IgD-negative memory B cell (primary cell): ENCODE results near the gene SERHL2. TPM values are rescaled to one million over a fixed set of nuclear protein-coding genes. Genes with fewer than 3 reads are reported as not detected.
"Not testable (repeated sequence)": the region's sequence is repeated elsewhere in the genome, so short reads cannot be mapped to it uniquely, and the experiment has no call there.

Experiments
- H3K27ac Mint-ChIP-seq, 3 donors: one replicate each; pipeline ENCODE4 v1.8.0; 2020 to 2022; ENCODE audit warnings: mild to moderate bottlenecking in 3 of 3, mixed read lengths in 3 of 3, moderate library complexity in 1 of 3
- H3K27me3 Mint-ChIP-seq: one replicate; pipeline ENCODE4 v1.8.0; 2021; ENCODE audit warnings: mixed read lengths
- H3K36me3 Mint-ChIP-seq: one replicate; pipeline ENCODE4 v1.8.0; 2020; ENCODE audit warnings: mild to moderate bottlenecking, mixed read lengths
- H3K4me1 Mint-ChIP-seq, 3 donors: one replicate each; pipeline ENCODE4 v1.8.0; 2020 to 2022; ENCODE audit warnings: mixed read lengths in 3 of 3, mild to moderate bottlenecking in 1 of 3
- H3K4me3 Mint-ChIP-seq, 4 donors: one replicate each; pipeline ENCODE4 v1.8.0; 2020 to 2022; ENCODE audit warnings: mild to moderate bottlenecking in 4 of 4, mixed read lengths in 4 of 4, moderate library complexity in 3 of 4
- H3K9me3 Mint-ChIP-seq, 3 donors: one replicate each; pipeline ENCODE4 v1.8.0; 2020 to 2021; ENCODE audit warnings: mixed read lengths in 3 of 3, mild to moderate bottlenecking in 1 of 3
- polyA plus RNA-seq: library from polyadenylated mRNA; unstranded; fragments of 300-500 nt; fragmentation: Illumina TruSeq; gene quantifications from one replicate; pipeline ENCODE4 v1.2.3, GENCODE V29; 2021

The SERHL2 gene
- polyA plus RNA-seq, 1 donor from 2014 or later, result 4.5 TPM

DNA sequence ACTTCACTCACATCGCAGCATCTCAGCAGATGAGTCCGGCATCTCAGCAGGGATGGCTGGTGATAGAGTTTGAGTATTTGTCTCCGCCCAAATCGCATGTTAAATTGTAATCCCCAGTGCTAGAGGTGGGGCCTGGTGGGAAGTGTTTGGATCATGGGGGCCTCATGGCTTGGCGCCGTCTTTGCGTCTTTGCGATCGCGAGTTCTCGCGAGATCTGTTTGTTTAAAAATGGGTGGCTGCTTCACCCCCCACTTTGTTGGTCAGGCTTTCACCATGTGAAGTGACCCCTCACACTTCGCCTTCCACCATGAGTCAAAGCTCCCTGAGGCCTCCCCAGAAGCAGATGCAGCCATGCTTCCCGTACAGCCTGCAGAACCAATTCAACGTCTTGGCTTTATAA, 31.2 kb upstream of the SERHL2 start:
- H3K27ac Mint-ChIP-seq, result peak overlapping the region in 1 of 3 donors; percentile 64
- no peaks in the 10 kb centered on the region for H3K9me3 Mint-ChIP-seq
- no peaks in the 10 kb centered on the region for H3K27me3 Mint-ChIP-seq
- peak overlapping the region in 2 of 4 donors; percentile 29 to 58 for H3K4me3 Mint-ChIP-seq
- H3K4me1 Mint-ChIP-seq, result peaks cover 6 to 15% (median 9%) of the 10 kb centered on the region in 3 donors
- no peaks in the 10 kb centered on the region for H3K36me3 Mint-ChIP-seq

DNA sequence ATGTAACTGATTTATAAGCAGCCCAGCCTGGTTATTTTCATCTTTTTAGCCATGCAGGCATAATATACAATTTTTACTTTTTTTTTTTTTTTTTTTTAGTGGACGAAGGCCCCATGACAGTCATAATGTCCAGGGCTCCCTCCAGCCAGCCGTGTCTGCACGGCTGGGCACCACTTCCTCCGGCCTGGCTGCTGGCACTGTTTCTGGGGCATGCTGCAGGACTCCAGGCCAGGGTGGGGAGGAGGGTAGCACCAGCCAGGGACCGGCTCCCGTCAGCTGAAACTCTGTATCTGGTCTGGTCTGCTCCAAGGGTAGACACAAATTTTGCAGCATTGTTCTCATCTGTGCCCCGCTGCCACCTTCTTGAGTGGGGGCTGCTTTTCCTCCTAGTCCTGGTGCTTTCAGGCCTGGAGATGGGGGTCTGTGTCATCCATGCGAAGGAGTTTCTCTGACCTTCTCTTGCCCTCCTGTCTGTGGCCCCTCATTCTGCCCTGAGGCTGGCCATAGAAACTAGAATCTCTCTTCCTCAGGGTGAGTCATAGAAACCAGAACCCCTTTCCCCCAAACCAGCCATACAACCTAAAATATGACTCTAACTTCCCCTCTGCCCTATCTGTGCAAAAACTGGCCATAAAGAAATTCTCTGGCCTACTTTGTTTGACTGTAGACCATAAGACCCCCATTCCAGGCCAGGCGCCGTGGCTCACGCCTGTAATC, 25.0 kb upstream of the SERHL2 start:
- peaks cover 5 to 22% (median 5%) of the 10 kb centered on the region in 3 donors for H3K4me1 Mint-ChIP-seq
- no peaks in the 10 kb centered on the region for H3K36me3 Mint-ChIP-seq
- H3K4me3 Mint-ChIP-seq, result peak overlapping the region in 2 of 4 donors; percentile 1 to 34
- H3K27ac Mint-ChIP-seq, result peak overlapping the region in 2 of 3 donors; percentile 51 to 76
- H3K27me3 Mint-ChIP-seq, result no peaks in the 10 kb centered on the region
- no peaks in the 10 kb centered on the region for H3K9me3 Mint-ChIP-seq

DNA sequence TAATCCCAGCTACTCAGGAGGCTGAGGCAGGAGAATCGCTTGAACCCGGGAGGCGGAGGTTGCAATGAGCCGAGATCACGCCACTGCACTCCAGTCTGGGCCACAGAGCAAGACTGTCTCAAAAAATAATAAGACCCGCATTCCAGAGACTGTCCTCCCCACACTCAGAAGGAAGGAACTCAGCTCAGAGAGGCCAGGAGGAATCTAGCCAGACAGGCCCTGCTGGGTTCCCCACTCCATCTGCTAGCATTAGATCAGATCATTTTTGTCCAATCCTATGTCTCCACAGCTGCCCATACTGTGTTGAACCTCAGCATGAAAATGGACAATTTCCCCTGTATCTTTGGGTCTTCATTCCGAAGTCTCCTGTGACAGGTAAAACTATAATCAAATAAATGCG, 24.3 kb upstream of the SERHL2 start:
- not testable (repeated sequence) for H3K9me3 Mint-ChIP-seq, H3K27me3 Mint-ChIP-seq, H3K36me3 Mint-ChIP-seq
- peak overlapping the region in 2 of 4 donors; percentile 28 to 34 for H3K4me3 Mint-ChIP-seq
- H3K27ac Mint-ChIP-seq, result peak overlapping the region in 2 of 3 donors; percentile 51 to 89
- H3K4me1 Mint-ChIP-seq, result peaks cover 5 to 26% (median 8%) of the 10 kb centered on the region in 3 donors

DNA sequence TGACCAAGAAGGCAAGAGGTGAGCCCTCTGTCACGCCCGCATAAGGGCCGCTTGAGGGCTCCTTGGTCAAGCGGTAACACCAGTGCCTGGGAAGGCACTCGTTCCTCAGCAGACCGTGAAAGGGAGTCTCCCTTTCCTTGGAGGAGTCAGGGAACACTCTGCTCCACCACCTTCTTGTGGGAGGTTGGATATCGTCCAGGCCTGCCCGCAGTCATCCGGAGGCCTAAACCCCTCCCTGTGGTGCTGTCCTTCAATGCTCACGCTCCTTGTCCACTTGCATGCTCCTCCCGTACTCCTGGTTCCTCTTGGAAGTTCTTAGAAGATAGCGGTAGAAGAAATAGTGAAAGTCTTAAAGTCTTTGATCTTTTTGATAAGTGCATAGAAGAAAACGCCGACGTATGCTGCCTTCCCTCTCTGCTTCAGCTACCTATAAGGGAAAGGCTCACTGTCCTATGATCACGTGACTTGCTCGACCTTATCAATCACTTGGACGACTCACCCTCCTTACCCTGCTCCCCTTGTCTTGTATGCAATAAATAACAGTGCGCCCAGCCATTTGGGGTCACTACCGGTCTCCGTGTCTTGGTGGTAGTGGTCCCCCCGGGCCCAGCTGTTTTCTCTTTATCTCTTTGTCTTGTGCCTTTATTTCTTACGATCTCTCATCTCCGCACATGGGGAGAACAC, 22.2 kb upstream of the SERHL2 start:
- H3K4me3 Mint-ChIP-seq, result peak overlapping the region in 2 of 4 donors; percentile 43 to 56
- peak overlapping the region in 1 of 3 donors; percentile 53 for H3K27ac Mint-ChIP-seq
- not testable (repeated sequence) for H3K27me3 Mint-ChIP-seq, H3K9me3 Mint-ChIP-seq, H3K36me3 Mint-ChIP-seq
- peaks cover 10 to 28% (median 13%) of the 10 kb centered on the region in 3 donors for H3K4me1 Mint-ChIP-seq

DNA sequence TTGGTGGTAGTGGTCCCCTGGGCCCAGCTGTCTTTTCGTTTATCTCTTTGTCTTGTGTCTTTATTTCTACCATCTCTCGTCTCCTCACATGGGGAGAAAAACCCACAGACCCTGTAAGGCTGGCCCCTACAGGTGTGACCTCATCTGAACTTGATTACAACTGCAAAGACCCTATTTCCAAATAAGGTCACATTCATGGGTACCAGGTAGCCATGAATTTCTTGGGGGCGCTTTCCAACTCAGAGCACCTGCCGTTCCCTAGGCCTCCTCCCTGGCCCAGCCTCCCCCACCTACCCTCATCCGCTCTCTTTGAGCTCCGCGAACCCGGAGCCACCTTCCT, 20.1 kb upstream of the SERHL2 start:
- peak overlapping the region; percentile 79 to 97 (median 90) for H3K27ac Mint-ChIP-seq
- H3K4me1 Mint-ChIP-seq, result peaks cover 24 to 43% (median 24%) of the 10 kb centered on the region in 3 donors
- peak overlapping the region; percentile 56 to 93 (median 86) for H3K4me3 Mint-ChIP-seq
- peaks cover 2% of the 10 kb centered on the region for H3K36me3 Mint-ChIP-seq
- H3K27me3 Mint-ChIP-seq, result no peaks in the 10 kb centered on the region
- no peaks in the 10 kb centered on the region for H3K9me3 Mint-ChIP-seq

DNA sequence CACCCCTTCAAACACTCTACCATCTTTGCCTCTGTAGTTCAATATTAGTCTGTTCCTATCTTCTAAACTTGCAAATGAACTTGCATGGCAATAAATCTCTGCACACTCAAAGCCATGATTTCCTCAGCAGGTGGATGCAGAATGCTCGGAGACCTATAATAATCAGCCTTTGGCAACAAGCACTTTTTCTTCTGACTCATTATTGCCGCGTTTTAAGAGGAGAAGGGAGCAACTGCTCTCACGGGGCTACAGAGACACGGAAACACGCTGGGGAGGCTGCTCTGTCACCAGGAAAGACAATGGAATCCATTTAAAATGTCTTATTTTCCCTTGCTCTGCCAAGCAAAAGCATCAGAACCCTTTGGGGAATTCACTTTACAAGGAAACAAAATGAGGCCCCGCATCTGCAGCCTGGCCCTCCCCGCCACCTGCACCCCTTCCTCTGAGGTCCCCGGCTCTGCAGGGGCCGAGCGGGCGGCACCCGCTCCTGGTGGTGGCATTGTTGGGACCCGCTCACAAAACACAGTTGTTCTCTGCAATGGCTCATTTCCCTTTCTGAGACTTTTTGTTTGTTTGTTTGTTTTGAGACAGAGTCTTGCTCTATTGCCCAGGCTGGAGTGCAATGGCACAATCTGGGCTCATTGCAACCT, 18.5 kb upstream of the SERHL2 start:
- H3K4me3 Mint-ChIP-seq, H3K27ac Mint-ChIP-seq, H3K27me3 Mint-ChIP-seq, H3K36me3 Mint-ChIP-seq, H3K9me3 Mint-ChIP-seq: not testable (repeated sequence)
- H3K4me1 Mint-ChIP-seq, result peaks cover 29 to 43% (median 29%) of the 10 kb centered on the region in 3 donors

DNA sequence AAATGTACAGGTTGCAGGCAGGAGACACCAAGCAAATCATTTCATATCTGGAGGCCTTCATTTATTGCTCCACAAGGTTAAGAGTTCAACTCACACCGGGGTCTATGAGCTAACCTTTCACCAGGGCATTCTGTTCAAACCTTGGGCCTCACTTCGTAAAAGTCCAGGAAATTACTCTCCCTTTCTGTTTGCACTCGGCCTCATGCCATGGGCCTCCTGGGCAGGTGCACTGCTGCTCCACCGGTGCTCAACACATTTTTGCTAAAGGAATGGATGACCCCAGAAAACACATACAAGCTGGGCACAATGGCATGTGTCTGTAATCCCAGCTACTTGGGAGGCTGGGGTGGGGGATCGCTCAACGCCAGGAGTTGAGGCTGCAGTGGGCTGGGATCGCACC, 17.6 kb upstream of the SERHL2 start:
- peak overlapping the region in 1 of 3 donors; percentile 96 for H3K27ac Mint-ChIP-seq
- H3K9me3 Mint-ChIP-seq, result no peaks in the 10 kb centered on the region
- peak overlapping the region in 2 of 4 donors; percentile 44 to 75 for H3K4me3 Mint-ChIP-seq
- peaks cover 29 to 46% (median 29%) of the 10 kb centered on the region in 3 donors for H3K4me1 Mint-ChIP-seq
- H3K27me3 Mint-ChIP-seq, result no peaks in the 10 kb centered on the region
- peaks cover 2% of the 10 kb centered on the region for H3K36me3 Mint-ChIP-seq

DNA sequence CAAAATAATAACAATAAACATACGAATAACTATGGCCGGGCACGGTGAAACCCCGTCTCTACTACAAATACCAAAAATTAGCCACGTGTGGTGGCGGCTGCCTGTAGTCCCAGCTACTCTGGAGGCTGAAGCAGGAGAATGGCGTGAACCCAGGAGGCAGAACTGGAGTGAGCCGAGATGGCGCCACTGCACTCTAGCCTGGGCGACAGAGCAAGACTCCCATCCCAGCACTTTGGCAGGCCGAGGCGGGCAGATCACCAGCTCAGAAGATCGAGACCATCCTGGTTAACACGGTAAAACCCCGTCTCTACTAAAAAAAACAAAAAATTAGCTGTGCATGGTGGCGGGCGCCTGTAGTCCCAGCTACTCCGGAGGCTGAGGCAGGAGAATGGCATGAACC, 17.1 kb upstream of the SERHL2 start:
- H3K27ac Mint-ChIP-seq, result peak overlapping the region; percentile 69 to 96 (median 91)
- peaks cover 29 to 46% (median 29%) of the 10 kb centered on the region in 3 donors for H3K4me1 Mint-ChIP-seq
- not testable (repeated sequence) for H3K9me3 Mint-ChIP-seq, H3K36me3 Mint-ChIP-seq, H3K27me3 Mint-ChIP-seq
- peak overlapping the region; percentile 34 to 91 (median 84) for H3K4me3 Mint-ChIP-seq

DNA sequence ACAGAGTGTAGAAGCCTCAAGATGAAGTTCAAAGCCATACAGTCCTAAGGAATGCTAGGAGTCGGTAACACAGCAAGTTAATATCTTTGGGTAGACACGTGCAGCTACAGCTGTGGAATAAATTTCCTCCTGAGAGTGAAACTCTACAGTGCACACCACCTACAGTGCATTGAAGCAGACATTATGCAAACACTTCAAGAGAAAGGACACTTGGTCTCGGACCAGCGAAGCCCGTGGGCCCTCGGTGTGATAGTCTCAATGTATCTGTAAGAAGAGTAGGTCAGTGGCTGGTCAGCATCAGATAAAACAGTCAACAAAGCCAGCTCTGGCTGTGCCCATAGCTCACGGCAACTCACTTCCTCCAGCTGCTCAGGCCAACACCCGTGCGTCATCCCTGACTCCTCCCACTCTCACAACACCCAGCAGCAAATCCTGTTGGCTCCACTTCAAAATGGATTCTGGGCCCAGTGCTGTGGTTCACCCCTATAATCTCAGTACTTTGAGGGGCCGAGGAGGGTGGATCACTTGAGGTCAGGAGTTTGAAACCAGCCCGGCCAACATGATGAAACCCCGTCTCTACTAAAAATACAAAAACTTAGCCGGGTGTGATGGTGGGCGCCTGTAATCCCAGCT, 16.4 kb upstream of the SERHL2 start:
- not testable (repeated sequence) for H3K36me3 Mint-ChIP-seq, H3K9me3 Mint-ChIP-seq, H3K27me3 Mint-ChIP-seq
- Mint-ChIP-seq H3K4me3 (peak overlapping the region; percentile 48 to 91 (median 84)), H3K4me1 (peaks cover 29 to 46% (median 29%) of the 10 kb centered on the region in 3 donors), H3K27ac (peak overlapping the region; percentile 69 to 96 (median 91))

DNA sequence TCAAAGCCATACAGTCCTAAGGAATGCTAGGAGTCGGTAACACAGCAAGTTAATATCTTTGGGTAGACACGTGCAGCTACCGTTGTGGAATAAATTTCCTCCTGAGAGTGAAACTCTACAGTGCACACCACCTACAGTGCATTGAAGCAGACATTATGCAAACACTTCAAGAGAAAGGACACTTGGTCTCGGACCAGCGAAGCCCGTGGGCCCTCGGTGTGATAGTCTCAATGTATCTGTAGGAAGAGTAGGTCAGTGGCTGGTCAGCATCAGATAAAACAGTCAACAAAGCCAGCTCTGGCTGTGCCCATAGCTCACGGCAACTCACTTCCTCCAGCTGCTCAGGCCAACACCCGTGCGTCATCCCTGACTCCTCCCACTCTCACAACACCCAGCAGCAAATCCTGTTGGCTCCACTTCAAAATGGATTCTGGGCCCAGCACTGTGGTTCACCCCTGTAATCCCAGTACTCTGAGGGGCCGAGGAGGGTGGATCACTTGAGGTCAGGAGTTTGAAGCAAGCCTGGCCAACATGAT, 14.5 kb upstream of the SERHL2 start:
- Mint-ChIP-seq H3K27ac (peak overlapping the region; percentile 82 to 97 (median 94)), H3K4me3 (peak overlapping the region in 3 of 4 donors; percentile 44 to 84 (median 60)), H3K4me1 (peaks cover 21 to 35% (median 24%) of the 10 kb centered on the region in 3 donors)
- not testable (repeated sequence) for H3K27me3 Mint-ChIP-seq, H3K9me3 Mint-ChIP-seq, H3K36me3 Mint-ChIP-seq

DNA sequence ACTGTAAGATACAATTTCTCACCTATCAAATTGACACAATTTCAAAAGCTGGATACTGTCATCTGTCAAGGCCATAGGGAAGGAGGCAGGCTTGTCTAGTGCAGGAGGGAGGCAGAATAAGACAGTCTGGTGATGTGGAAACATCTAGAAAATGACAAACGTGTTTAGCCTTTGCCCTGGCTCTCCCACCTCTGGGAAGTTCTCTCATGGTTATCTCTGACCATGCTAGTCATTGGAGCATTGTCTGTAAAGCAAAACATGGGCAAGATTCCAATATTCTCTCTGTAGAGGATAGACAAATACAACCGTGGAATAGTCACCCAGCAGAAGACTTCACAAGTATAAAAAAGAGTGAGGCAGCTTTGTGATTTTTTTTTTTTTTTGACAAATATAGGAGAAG, 9.1 kb upstream of the SERHL2 start:
- H3K4me3 Mint-ChIP-seq, result no peak overlapping the region
- H3K27ac Mint-ChIP-seq, result no peak overlapping the region
- H3K36me3 Mint-ChIP-seq, result no peaks in the 10 kb centered on the region
- peaks cover 4 to 16% (median 5%) of the 10 kb centered on the region in 3 donors for H3K4me1 Mint-ChIP-seq
- H3K9me3 Mint-ChIP-seq, result no peaks in the 10 kb centered on the region
- H3K27me3 Mint-ChIP-seq, result no peaks in the 10 kb centered on the region

DNA sequence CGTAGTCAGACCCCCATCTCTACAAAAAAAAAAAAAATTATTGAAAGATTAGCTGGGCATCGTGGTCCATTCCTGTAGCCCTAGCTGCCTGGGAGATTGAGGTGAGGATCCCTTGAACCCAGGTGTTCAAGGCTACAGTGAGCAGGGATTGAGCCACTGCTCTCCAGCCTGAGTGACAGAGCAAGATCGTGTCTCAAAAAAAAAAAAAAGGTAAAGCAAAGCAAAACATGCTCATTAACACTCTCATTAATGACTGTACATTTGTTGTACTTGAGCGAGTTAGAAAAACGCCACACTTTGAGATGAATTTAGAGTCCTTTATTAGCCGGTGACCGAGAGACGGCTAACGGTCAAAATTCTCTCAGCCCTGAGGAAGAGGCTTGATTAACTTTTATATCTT, 6.2 kb upstream of the SERHL2 start:
- Mint-ChIP-seq H3K4me3 (no peak overlapping the region), H3K27me3 (no peaks in the 10 kb centered on the region), H3K4me1 (peaks cover 18 to 23% (median 19%) of the 10 kb centered on the region in 3 donors), H3K9me3 (no peaks in the 10 kb centered on the region), H3K27ac (no peak overlapping the region), H3K36me3 (no peaks in the 10 kb centered on the region)

DNA sequence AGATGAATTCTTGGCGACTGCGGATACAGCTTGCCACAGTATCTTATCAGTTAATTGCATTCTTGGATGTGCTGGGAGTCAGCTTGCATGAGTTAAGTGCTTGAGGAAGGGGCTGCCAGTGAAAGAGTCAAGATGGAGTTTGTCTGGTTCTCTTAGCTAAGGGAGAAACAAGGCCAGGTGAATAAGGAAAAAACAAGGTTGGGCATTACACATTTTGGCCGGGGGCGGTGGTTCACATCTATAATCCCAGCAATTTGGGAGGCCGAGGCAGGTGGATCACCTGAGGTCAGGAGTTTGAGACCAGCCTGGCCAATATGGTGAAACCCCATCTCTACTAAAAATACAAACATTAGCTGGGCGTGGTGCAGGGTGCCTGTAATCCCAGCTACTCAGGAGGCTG, 5.6 kb upstream of the SERHL2 start:
- not testable (repeated sequence) for H3K9me3 Mint-ChIP-seq, H3K36me3 Mint-ChIP-seq, H3K27me3 Mint-ChIP-seq
- Mint-ChIP-seq H3K4me3 (peak overlapping the region in 1 of 4 donors; percentile 28), H3K27ac (peak overlapping the region in 1 of 3 donors; percentile 79), H3K4me1 (peaks cover 20 to 24% (median 24%) of the 10 kb centered on the region in 3 donors)

DNA sequence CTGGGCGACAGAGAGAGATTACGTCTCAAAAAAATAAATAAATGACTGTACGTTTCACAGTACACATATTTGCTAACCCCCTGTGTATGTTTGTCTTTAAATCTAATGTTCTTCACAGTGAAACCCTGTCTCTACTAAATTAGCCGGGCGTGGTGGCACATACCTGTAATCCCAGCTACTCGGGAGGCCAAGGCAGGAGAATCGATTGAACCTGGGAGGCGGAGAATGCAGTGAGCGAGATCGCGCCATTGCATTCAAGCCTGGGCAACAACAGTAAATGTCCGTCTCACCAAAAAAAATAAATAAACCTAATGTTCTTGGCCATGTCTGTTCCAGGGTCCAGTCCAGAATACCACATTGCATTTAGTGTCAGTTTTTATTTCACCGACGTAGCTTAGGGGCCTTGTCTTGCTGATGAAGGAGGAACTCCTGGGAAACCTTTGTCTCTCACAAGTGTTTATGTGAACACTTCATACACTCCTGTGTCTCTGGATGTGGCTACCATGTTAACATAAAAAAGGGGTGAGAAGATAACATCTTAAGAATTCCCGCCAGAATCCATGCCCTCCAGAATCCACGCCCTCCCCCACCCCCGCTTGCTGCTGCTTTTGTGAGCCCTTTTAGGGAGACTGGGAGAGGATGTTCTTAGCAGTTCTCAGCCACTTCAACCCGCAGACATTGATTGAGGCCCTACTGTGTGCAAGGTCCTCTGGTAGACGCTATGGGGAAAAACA, 5.0 kb upstream of the SERHL2 start:
- Mint-ChIP-seq H3K9me3 (no peaks in the 10 kb centered on the region), H3K27ac (peak overlapping the region; percentile 7 to 79 (median 34)), H3K4me3 (no peak overlapping the region), H3K4me1 (peaks cover 20 to 24% (median 24%) of the 10 kb centered on the region in 3 donors), H3K36me3 (no peaks in the 10 kb centered on the region), H3K27me3 (no peaks in the 10 kb centered on the region)
